H1 (cell line): ENCODE results near the gene NELFA. TPM values are rescaled to one million over a fixed set of nuclear protein-coding genes. Genes with fewer than 3 reads are reported as not detected.

Source experiments
- CTCF ChIA-PET: fragments of 300-600 bp; sonication (Branson Sonifier 250); formaldehyde crosslinking; loops from one replicate; lab custom pipeline; 2021; ENCODE audit not compliant: partially characterized antibody; lab: Charles Lee
- POLR2A ChIA-PET: fragments of 300-600 bp; sonication (Branson Sonifier 250); formaldehyde crosslinking; loops from one replicate; lab custom pipeline; 2021; ENCODE audit warnings: inconsistent platforms; ENCODE audit not compliant: partially characterized antibody; lab: Charles Lee
- DNase-seq, 2 experiments: peaks; one replicate each; pipeline versions ENCODE4 v3.0.0 to v3.0.0-alpha.2; 2010 to 2022; ENCODE audit warnings: low spot score in 2 of 2, low read depth in 1 of 2, mixed read lengths in 1 of 2
- FAIRE-seq: peaks from 2 replicates; lab custom pipeline; 2011; peaks lifted over from hg19 to GRCh38; lab: Jason Lieb, UNC
- H2AFZ ChIP-seq: 2 replicates; pipeline ENCODE4 v1.8.1; 2012; ENCODE audit warnings: low read length, inconsistent platforms
- H2AK5ac ChIP-seq: 2 replicates; pipeline ENCODE4 v1.6.1; 2013; ENCODE audit warnings: low read depth, low read length
- H2BK120ac ChIP-seq: replicated peaks from 2 replicates; pipeline ENCODE3; 2013; ENCODE audit warnings: low read depth, low read length, inconsistent platforms
- H2BK12ac ChIP-seq: 2 replicates; pipeline ENCODE4 v1.6.1; 2013; ENCODE audit warnings: low read depth, low read length
- H2BK15ac ChIP-seq: 2 replicates; pipeline ENCODE4 v1.6.1; 2013; ENCODE audit warnings: low read length
- H2BK20ac ChIP-seq: 2 replicates; pipeline ENCODE4 v1.6.1; 2013; ENCODE audit warnings: low read length
- H2BK5ac ChIP-seq: 2 replicates; pipeline ENCODE4 v1.6.1; 2013; ENCODE audit warnings: low read depth, low read length
- H3K14ac ChIP-seq: 2 replicates; pipeline ENCODE4 v1.6.1; 2013; ENCODE audit warnings: inconsistent platforms; ENCODE audit not compliant: insufficient read length
- H3K18ac ChIP-seq: 2 replicates; pipeline ENCODE4 v1.6.1; 2013; ENCODE audit warnings: low read length; ENCODE audit errors: extremely low read depth
- H3K23ac ChIP-seq: 2 replicates; pipeline ENCODE4 v1.6.1; 2013; ENCODE audit warnings: inconsistent platforms; ENCODE audit not compliant: insufficient read length
- H3K23me2 ChIP-seq: 2 replicates; pipeline ENCODE4 v1.6.1; 2013; ENCODE audit warnings: low read depth, low read length
- H3K27ac ChIP-seq: 2 replicates; pipeline ENCODE4 v1.6.1; 2011; ENCODE audit warnings: low read depth, low read length, inconsistent platforms
- H3K27me3 ChIP-seq, 4 experiments: replicated peaks in 1 of 4; 1 replicate in 1 of 4; 2 replicates in 3 of 4; pipeline versions ENCODE4 v1.6.1 to v1.8.1; 2011 to 2013; ENCODE audit warnings: low read length in 3 of 4, mild to moderate bottlenecking in 3 of 4, inconsistent platforms in 2 of 4, mixed read lengths in 2 of 4, moderate library complexity in 1 of 4; ENCODE audit not compliant: control insufficient read depth in 3 of 4, insufficient read depth in 3 of 4; ENCODE audit errors: extremely low read depth in 1 of 4
- H3K36me3 ChIP-seq, 4 experiments: 2 replicates each; pipeline versions ENCODE4 v1.6.1 to v1.8.1; 2011 to 2013; ENCODE audit warnings: mild to moderate bottlenecking in 4 of 4, low read length in 3 of 4, moderate library complexity in 2 of 4, control low read depth in 1 of 4, inconsistent platforms in 1 of 4; ENCODE audit not compliant: insufficient read depth in 4 of 4, control insufficient read depth in 2 of 4
- H3K4ac ChIP-seq: replicated peaks from 2 replicates; pipeline ENCODE3; 2013; ENCODE audit warnings: low read length, low read depth, mixed read lengths, inconsistent platforms; ENCODE audit not compliant: insufficient read length
- H3K4me1 ChIP-seq, 4 experiments: replicated peaks in 1 of 4; 1 replicate in 1 of 4; 2 replicates in 3 of 4; pipeline versions ENCODE4 v1.6.1 to v1.8.1; 2011 to 2013; ENCODE audit warnings: low read length in 3 of 4, inconsistent platforms in 2 of 4, mixed read lengths in 1 of 4; ENCODE audit not compliant: insufficient read depth in 4 of 4, control insufficient read depth in 3 of 4
- H3K4me2 ChIP-seq, 2 experiments: 2 replicates each; pipeline versions ENCODE4 v1.6.1 to v1.8.1; 2011 to 2013; ENCODE audit warnings: low read depth in 2 of 2, low read length in 2 of 2, control low read depth in 1 of 2, inconsistent platforms in 1 of 2, mild to moderate bottlenecking in 1 of 2; ENCODE audit not compliant: insufficient read depth in 1 of 2
- H3K4me3 ChIP-seq, 4 experiments: fragments of 200-600, 300-600 bp in 1 of 4; sonication (generic), shearing (Covaris generic), sonication (Bioruptor Twin) in 1 of 4; 2 replicates each; pipeline versions ENCODE4 v1.5.1 to v1.8.1; 2011 to 2016; ENCODE audit warnings: low read length in 4 of 4, low read depth in 3 of 4, control low read depth in 2 of 4, inconsistent platforms in 2 of 4, mild to moderate bottlenecking in 2 of 4, mixed read lengths in 1 of 4, moderate library complexity in 1 of 4; ENCODE audit not compliant: insufficient read depth in 2 of 4; ENCODE audit errors: extremely low read depth in 1 of 4
- H3K56ac ChIP-seq: replicated peaks from 2 replicates; pipeline ENCODE3; 2013; ENCODE audit warnings: low read depth, mild to moderate bottlenecking, mixed read lengths, low read length, inconsistent platforms; ENCODE audit not compliant: insufficient read length
- H3K79me1 ChIP-seq: 2 replicates; pipeline ENCODE4 v1.6.1; 2013; ENCODE audit warnings: low read depth, low read length, control low read depth
- H3K79me2 ChIP-seq, 2 experiments: 2 replicates each; pipeline versions ENCODE4 v1.6.1 to v1.8.1; 2012 to 2013; ENCODE audit warnings: low read length in 2 of 2, mild to moderate bottlenecking in 2 of 2, inconsistent platforms in 1 of 2; ENCODE audit not compliant: insufficient read depth in 2 of 2, control insufficient read depth in 1 of 2
- H3K9ac ChIP-seq, 4 experiments: replicated peaks in 1 of 4; 1 replicate in 1 of 4; 2 replicates in 3 of 4; pipeline versions ENCODE4 v1.6.1 to v1.8.1; 2011 to 2013; ENCODE audit warnings: low read depth in 3 of 4, low read length in 3 of 4, control low read depth in 2 of 4, mild to moderate bottlenecking in 2 of 4, moderate library complexity in 2 of 4, inconsistent platforms in 1 of 4; ENCODE audit errors: extremely low read depth in 1 of 4
- H3K9me3 ChIP-seq, 2 experiments: 2 replicates each; pipeline versions ENCODE4 v1.6.1 to v1.8.1; 2012 to 2013; ENCODE audit warnings: mild to moderate bottlenecking in 2 of 2, moderate library complexity in 2 of 2, control low read depth in 1 of 2, inconsistent platforms in 1 of 2, low read depth in 1 of 2, low read length in 1 of 2, mixed read lengths in 1 of 2; ENCODE audit not compliant: insufficient read depth in 2 of 2
- H4K20me1 ChIP-seq, 2 experiments: replicated peaks in 1 of 2; 2 replicates each; pipeline versions ENCODE3 to v1.8.1; 2011 to 2013; ENCODE audit warnings: inconsistent platforms in 2 of 2, low read length in 2 of 2, mild to moderate bottlenecking in 1 of 2; ENCODE audit not compliant: insufficient read depth in 2 of 2, control insufficient read depth in 1 of 2
- H4K5ac ChIP-seq: 2 replicates; pipeline ENCODE4 v1.6.1; 2013; ENCODE audit warnings: low read length, low read depth, mixed read lengths, inconsistent platforms; ENCODE audit not compliant: insufficient read length
- H4K8ac ChIP-seq: 2 replicates; pipeline ENCODE4 v1.8.0; 2013; ENCODE audit warnings: mild to moderate bottlenecking, moderate library complexity, low read length, inconsistent platforms; ENCODE audit not compliant: insufficient read depth; ENCODE audit errors: extremely low read depth
- H4K91ac ChIP-seq: replicated peaks from 2 replicates; pipeline ENCODE3; 2013; ENCODE audit warnings: low read length, mixed read lengths, inconsistent platforms; ENCODE audit not compliant: insufficient read length
- ATF2 ChIP-seq: IDR thresholded peaks from 2 replicates; pipeline ENCODE4 v1.6.1; 2012; ENCODE audit warnings: low read length, inconsistent platforms
- CHD2 ChIP-seq: IDR thresholded peaks from 2 replicates; pipeline ENCODE4 v1.6.1; 2012; ENCODE audit warnings: low read length, improper control_type of control experiment
- NRF1 ChIP-seq: IDR thresholded peaks from 2 replicates; pipeline ENCODE4 v1.6.1; 2011; ENCODE audit warnings: mild to moderate bottlenecking, low read depth, low read length, improper control_type of control experiment
- PHF8 ChIP-seq: fragments of 200-600 bp; sonication (generic); conservative IDR thresholded peaks from 2 replicates; pipeline ENCODE4 v1.7.1; 2012; ENCODE audit warnings: low read depth, mild to moderate bottlenecking, inconsistent platforms, low read length, moderate library complexity
- RAD21 ChIP-seq, 2 experiments: IDR thresholded peaks in 1 of 2; conservative IDR thresholded peaks in 1 of 2; 2 replicates each; pipeline ENCODE4 v1.6.1; 2011; ENCODE audit warnings: low read depth in 2 of 2, low read length in 2 of 2, improper control_type of control experiment in 1 of 2, inconsistent platforms in 1 of 2, mild to moderate bottlenecking in 1 of 2, moderate library complexity in 1 of 2
- RNF2 ChIP-seq: fragments of 200-900, 300-1000 bp; sonication (generic); IDR thresholded peaks from 2 replicates; pipeline ENCODE4 v1.7.1; 2016; ENCODE audit warnings: borderline replicate concordance, low read depth, mild to moderate bottlenecking, antibody characterized with exemption, low read length; ENCODE audit not compliant: poor library complexity, severe bottlenecking; ENCODE audit errors: missing control alignments
- SP1 ChIP-seq: IDR thresholded peaks from 2 replicates; pipeline ENCODE4 v1.6.1; 2011; ENCODE audit warnings: low read depth, low read length
- SRF ChIP-seq: IDR thresholded peaks from 2 replicates; pipeline ENCODE4 v1.6.1; 2011; ENCODE audit warnings: mild to moderate bottlenecking, low read depth, low read length, moderate library complexity
- USF2 ChIP-seq: IDR thresholded peaks from 2 replicates; pipeline ENCODE4 v1.6.1; 2011; ENCODE audit warnings: low read length, improper control_type of control experiment
- YY1 ChIP-seq: IDR thresholded peaks from 2 replicates; pipeline ENCODE4 v1.6.1; 2011; ENCODE audit warnings: low read depth, mild to moderate bottlenecking, low read length
- WGBS, 2 experiments: shearing (Covaris generic) in 1 of 2; methylation state at CpG; one replicate each; pipeline versions ENCODE4 v1.1.6 to v1.1.7; 2013 to 2015; ENCODE audit warnings: low lambda C conversion rate in 2 of 2, mixed read lengths in 2 of 2, inconsistent platforms in 1 of 2, low coverage in 1 of 2, missing lambda C conversion rate in 1 of 2; ENCODE audit not compliant: insufficient replicate concordance in 2 of 2, insufficient coverage in 1 of 2, insufficient read length in 1 of 2; ENCODE audit errors: extremely low coverage in 1 of 2, missing lambda C conversion rate in 1 of 2; 5-methylcytosine and 5-hydroxymethylcytosine counted together
- polyA plus RNA-seq, 7 experiments: library from polyadenylated mRNA; depleted of rRNA in 3 of 7; stranded (reverse) in 5 of 7; unstranded in 2 of 7; fragments of >200 nt in 5 of 7; fragments of 200-250 nt in 2 of 7; gene quantifications; 1 replicate in 5 of 7; 2 replicates in 1 of 7; 4 replicates in 1 of 7; pipeline versions ENCODE4 v1.2.1 to v1.2.3, GENCODE V29; 2011 to 2013; ENCODE audit warnings: missing spikeins in 2 of 7, mixed read lengths in 2 of 7
- total RNA-seq: library from RNA; stranded (reverse); fragmentation: NEBNext Ultra II Directional; extraction: Animal tissue kit (Norgen Biotek cat#: 25700); gene quantifications from 2 replicates; pipeline ENCODE4 v1.2.1, GENCODE V29; 2021

NELFA gene
- total and polyA plus RNA-seq, 2 of the 8 experiments (the other 6 are each of a cell fraction or from before 2014, with no cell fraction given): 41.8 to 57.5 TPM

DNA sequence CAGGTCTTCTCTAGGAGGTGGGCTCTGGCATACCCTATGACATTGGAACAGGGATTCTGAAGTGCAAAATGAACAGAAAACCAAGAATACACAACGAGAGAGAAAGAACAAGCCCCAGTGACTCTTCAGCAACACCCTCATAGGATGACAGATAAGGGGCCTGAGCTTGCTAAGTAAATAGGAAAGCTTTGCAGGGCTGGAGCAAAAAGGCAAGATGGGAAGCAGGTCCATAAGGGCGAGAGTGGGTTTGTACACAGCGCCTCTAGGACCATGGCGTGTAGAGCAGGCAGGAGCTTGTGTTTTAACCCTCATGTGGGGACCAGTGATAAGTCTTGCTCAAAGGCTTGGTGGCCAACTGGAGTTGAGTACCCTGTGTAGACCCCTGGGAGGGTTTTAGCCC is 45.8 kb downstream of the NELFA start:
- Histone ChIP-seq H3K79me2 (no peaks in the 10 kb centered on the region), H4K8ac (no peak overlapping the region), H3K27me3 (no peaks in the 10 kb centered on the region), H3K4me1 (no peaks in the 10 kb centered on the region; a peak in 2 of 7 replicates), H2BK5ac (no peak overlapping the region), H3K18ac (no peak overlapping the region), H3K9ac (no peak overlapping the region), H3K4me2 (no peak overlapping the region), H2BK20ac (no peak overlapping the region), H3K14ac (no peak overlapping the region), H3K36me3 (peaks cover 17 to 42% (median 29%) of the 10 kb centered on the region in 4 experiments; a peak in 7 of 8 replicates), H2AFZ (no peak overlapping the region), H2BK12ac (no peak overlapping the region), H3K23ac (no peak overlapping the region), H2AK5ac (no peak overlapping the region), H2BK120ac (no peak overlapping the region), H4K5ac (no peak overlapping the region), H2BK15ac (no peak overlapping the region), H3K79me1 (no peaks in the 10 kb centered on the region), H3K9me3 (no peaks in the 10 kb centered on the region), H3K56ac (no peak overlapping the region), H3K27ac (no peak overlapping the region), H3K4me3 (no peak overlapping the region), H3K4ac (no peak overlapping the region), H3K23me2 (no peaks in the 10 kb centered on the region), H4K91ac (no peak overlapping the region), H4K20me1 (no peaks in the 10 kb centered on the region)
- ChIA-PET CTCF (interaction anchor here (1.1 to 2.5 kb wide), 3 partner anchors 8 to 31 kb away, joined by 3 to 6 read pairs (median 3); no protein-coding TSS in a partner anchor), POLR2A (no interaction called here)
- no peak for DNase-seq
- 86% methylated on average over 4 of the region's 4 CpGs; no CpG with 5 or more reads in 1 of the 2 experiments for WGBS, 2 experiments
- FAIRE-seq: no peak
- TF ChIP-seq RAD21 (IDR thresholded peaks at IDR 0.05 in 1 of 2, conservative IDR thresholded peaks at IDR 0.05 in 1 of 2; ENCODE audit: low read depth in 2 of 2, low read length in 2 of 2) (no peak), RNF2 (no peak), ATF2 (no peak), USF2 (no peak), NRF1 (no peak), SRF (no peak), PHF8 (no peak), YY1 (no peak), CHD2 (no peak), SP1 (no peak)
